ENCODE measurements around the gene COG8.

DNA sequence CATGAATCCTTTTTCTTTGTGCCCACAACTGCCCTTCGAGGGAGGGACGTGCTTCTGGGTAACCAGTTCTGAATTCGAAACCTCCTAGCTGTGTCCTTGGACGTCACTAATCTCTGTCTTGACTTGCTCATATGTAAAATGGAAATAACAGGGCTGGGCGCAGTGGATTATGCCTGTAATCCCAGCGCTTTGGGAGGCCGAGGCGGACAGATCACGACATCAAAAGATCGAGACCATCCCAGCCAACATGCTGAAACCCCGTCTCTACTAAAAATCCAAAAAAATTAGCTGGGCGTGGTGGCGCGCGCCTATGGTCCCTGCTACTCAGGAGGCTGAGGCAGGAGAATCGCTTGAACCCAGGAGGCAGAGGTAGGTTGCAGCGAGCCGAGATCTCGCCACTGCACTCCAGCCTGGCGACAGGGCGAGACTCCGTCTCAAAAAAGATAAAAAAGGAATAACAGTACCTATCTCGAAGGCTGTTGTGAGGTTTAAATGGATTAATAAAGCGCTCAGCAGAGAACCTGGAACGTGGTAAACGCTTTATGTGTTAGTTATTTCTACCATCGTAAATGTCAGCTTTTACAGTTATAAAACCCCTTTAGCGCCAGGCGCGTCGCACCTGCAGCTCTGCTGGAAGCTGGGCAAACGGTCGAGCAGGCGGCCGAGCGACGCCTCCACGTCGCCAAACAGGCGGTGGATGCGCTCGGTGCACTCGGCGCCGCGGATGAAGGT lies 641 bp downstream of the COG8 start:
- TF ChIP-seq, protein P1, sequence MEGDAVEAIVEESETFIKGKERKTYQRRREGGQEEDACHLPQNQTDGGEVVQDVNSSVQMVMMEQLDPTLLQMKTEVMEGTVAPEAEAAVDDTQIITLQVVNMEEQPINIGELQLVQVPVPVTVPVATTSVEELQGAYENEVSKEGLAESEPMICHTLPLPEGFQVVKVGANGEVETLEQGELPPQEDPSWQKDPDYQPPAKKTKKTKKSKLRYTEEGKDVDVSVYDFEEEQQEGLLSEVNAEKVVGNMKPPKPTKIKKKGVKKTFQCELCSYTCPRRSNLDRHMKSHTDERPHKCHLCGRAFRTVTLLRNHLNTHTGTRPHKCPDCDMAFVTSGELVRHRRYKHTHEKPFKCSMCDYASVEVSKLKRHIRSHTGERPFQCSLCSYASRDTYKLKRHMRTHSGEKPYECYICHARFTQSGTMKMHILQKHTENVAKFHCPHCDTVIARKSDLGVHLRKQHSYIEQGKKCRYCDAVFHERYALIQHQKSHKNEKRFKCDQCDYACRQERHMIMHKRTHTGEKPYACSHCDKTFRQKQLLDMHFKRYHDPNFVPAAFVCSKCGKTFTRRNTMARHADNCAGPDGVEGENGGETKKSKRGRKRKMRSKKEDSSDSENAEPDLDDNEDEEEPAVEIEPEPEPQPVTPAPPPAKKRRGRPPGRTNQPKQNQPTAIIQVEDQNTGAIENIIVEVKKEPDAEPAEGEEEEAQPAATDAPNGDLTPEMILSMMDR (IDR thresholded peaks at IDR 0.05): no peak
- no peak for TF ChIP-seq POLR2AphosphoS5 (IDR thresholded peaks at IDR 0.05)
- TF ChIP-seq POLR2A (IDR thresholded peaks at IDR 0.05): no peak

Data from transverse colon (tissue), 4 donors.